ENCODE measurements around the gene EDC3.

EDC3 gene

DNA sequence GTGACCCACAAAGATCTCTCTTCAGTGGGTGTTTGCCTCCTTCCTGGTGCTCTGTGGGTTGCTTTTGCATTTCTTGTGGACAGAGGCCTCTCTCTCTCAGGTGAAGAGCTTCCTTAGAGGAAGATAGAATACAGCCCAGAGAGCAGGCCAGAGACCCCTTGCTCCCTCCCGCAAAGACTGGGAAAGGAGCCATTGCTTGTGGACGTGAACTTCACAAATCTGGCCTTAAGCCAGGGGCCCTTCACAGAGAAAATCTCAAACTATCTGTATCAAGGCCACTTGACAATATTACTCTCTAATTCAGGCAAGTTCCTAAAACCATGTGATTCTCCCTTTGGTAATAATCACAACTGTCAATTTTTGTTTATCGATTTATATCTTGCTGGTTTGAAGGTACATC is 110.6 kb downstream of the EDC3 start:
- no peak overlapping the region for H3K4me3 ChIP-seq (ENCODE audit: insufficient read depth, low read length, poor library complexity, severe bottlenecking)
- TF ChIP-seq EZH2phosphoT487 (conservative IDR thresholded peaks at IDR 0.05; ENCODE audit: low read length) = no peak
- TF ChIP-seq, protein P1, sequence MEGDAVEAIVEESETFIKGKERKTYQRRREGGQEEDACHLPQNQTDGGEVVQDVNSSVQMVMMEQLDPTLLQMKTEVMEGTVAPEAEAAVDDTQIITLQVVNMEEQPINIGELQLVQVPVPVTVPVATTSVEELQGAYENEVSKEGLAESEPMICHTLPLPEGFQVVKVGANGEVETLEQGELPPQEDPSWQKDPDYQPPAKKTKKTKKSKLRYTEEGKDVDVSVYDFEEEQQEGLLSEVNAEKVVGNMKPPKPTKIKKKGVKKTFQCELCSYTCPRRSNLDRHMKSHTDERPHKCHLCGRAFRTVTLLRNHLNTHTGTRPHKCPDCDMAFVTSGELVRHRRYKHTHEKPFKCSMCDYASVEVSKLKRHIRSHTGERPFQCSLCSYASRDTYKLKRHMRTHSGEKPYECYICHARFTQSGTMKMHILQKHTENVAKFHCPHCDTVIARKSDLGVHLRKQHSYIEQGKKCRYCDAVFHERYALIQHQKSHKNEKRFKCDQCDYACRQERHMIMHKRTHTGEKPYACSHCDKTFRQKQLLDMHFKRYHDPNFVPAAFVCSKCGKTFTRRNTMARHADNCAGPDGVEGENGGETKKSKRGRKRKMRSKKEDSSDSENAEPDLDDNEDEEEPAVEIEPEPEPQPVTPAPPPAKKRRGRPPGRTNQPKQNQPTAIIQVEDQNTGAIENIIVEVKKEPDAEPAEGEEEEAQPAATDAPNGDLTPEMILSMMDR (IDR thresholded peaks at IDR 0.05; ENCODE audit: insufficient read depth, low read length, poor library complexity, severe bottlenecking) = no peak
- no peaks in the 10 kb centered on the region for H4K20me1 ChIP-seq (ENCODE audit: low read depth, low read length)
- H3F3A ChIP-seq (ENCODE audit: insufficient read depth) = no peaks in the 10 kb centered on the region
- H3K9me3 ChIP-seq (ENCODE audit: insufficient read depth, low read length) = no peaks in the 10 kb centered on the region
- H3K27me3 ChIP-seq (ENCODE audit: low read length) = no peaks in the 10 kb centered on the region
- H3K79me2 ChIP-seq (ENCODE audit: insufficient read depth, low read length) = no peaks in the 10 kb centered on the region
- no peak overlapping the region for H2AFZ ChIP-seq (ENCODE audit: low read depth, low read length, severe bottlenecking)
- no peak overlapping the region for H3K9ac ChIP-seq (ENCODE audit: low read length)
- no peak overlapping the region for H3K4me2 ChIP-seq (ENCODE audit: low read depth, low read length, poor library complexity, severe bottlenecking)
- H3K9me2 ChIP-seq (replicated peaks; ENCODE audit: insufficient read depth, low read length) = no peaks in the 10 kb centered on the region
- H3K36me3 ChIP-seq (ENCODE audit: low read length) = no peaks in the 10 kb centered on the region
- no peak overlapping the region for H3K27ac ChIP-seq (ENCODE audit: low read depth, low read length)

DNA sequence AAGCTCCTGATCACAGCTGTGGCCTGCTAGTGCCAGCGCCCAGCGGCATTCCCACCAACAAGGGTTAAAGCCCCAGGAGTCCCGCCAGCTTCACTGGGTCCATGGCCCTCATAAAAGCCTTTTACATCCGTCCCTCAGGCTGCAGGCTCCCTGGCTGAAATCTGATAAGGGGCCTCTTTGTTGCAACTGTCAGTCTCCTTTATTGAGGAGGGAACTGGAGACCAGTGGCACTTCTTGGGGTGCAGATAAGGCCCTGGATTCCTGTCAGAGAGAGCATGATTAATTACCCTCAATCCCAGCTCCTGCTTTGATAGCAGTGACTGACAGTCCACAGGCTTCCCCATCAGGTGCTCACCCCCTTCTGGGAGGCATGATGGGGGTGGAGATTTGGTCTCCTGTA is 111.0 kb downstream of the EDC3 start:
- no peak overlapping the region for H3K27ac ChIP-seq (ENCODE audit: low read depth, low read length)
- no peak for TF ChIP-seq EZH2phosphoT487 (conservative IDR thresholded peaks at IDR 0.05; ENCODE audit: low read length)
- TF ChIP-seq, protein P1 (IDR thresholded peaks at IDR 0.05; ENCODE audit: insufficient read depth, low read length, poor library complexity, severe bottlenecking) = no peak

DNA sequence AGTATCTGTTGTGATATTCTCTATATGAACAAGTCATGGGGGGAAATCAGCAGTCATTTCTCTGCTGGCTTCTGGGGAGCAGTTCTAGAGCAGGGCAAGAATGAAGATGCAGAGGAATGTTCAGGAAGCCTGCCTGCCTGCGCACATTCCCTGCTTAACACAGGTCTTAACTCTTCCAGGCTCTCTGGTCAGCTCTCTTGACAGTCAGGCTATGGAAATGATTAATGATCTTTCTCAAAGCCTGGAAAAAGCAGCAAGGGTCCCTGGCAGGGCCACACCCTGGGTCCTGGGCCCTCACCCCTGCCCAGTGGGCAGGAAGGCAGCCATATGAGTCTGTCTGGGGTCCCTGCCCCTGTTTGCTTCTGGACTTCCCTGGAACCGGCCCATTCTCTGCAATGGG is 111.6 kb downstream of the EDC3 start:
- no peaks in the 10 kb centered on the region for H4K20me1 ChIP-seq (ENCODE audit: low read depth, low read length)
- no peak overlapping the region for H3K4me2 ChIP-seq (ENCODE audit: low read depth, low read length, poor library complexity, severe bottlenecking)
- H3K36me3 ChIP-seq (ENCODE audit: low read length) = no peaks in the 10 kb centered on the region
- no peak for TF ChIP-seq EZH2phosphoT487 (conservative IDR thresholded peaks at IDR 0.05; ENCODE audit: low read length)
- TF ChIP-seq, protein P1 (IDR thresholded peaks at IDR 0.05; ENCODE audit: insufficient read depth, low read length, poor library complexity, severe bottlenecking) = no peak
- H3K27me3 ChIP-seq (ENCODE audit: low read length) = no peaks in the 10 kb centered on the region
- H3K27ac ChIP-seq (ENCODE audit: low read depth, low read length) = no peak overlapping the region
- no peak overlapping the region for H2AFZ ChIP-seq (ENCODE audit: low read depth, low read length, severe bottlenecking)
- H3K9me3 ChIP-seq (ENCODE audit: insufficient read depth, low read length) = no peaks in the 10 kb centered on the region
- no peaks in the 10 kb centered on the region for H3K9me2 ChIP-seq (replicated peaks; ENCODE audit: insufficient read depth, low read length)
- no peaks in the 10 kb centered on the region for H3K79me2 ChIP-seq (ENCODE audit: insufficient read depth, low read length)
- H3K4me3 ChIP-seq (ENCODE audit: insufficient read depth, low read length, poor library complexity, severe bottlenecking) = no peak overlapping the region
- no peaks in the 10 kb centered on the region for H3F3A ChIP-seq (ENCODE audit: insufficient read depth)
- H3K9ac ChIP-seq (ENCODE audit: low read length) = no peak overlapping the region

More for the DNA sequence above, 111.0 kb downstream of the EDC3 start:
- no peaks in the 10 kb centered on the region for H3K27me3 ChIP-seq (ENCODE audit: low read length)
- H3K79me2 ChIP-seq (ENCODE audit: insufficient read depth, low read length) = no peaks in the 10 kb centered on the region
- no peaks in the 10 kb centered on the region for H3K9me3 ChIP-seq (ENCODE audit: insufficient read depth, low read length)
- H2AFZ ChIP-seq (ENCODE audit: low read depth, low read length, severe bottlenecking) = no peak overlapping the region
- no peak overlapping the region for H3K4me3 ChIP-seq (ENCODE audit: insufficient read depth, low read length, poor library complexity, severe bottlenecking)
- no peak overlapping the region for H3K4me2 ChIP-seq (ENCODE audit: low read depth, low read length, poor library complexity, severe bottlenecking)
- H3K36me3 ChIP-seq (ENCODE audit: low read length) = no peaks in the 10 kb centered on the region
- no peaks in the 10 kb centered on the region for H3F3A ChIP-seq (ENCODE audit: insufficient read depth)
- no peaks in the 10 kb centered on the region for H4K20me1 ChIP-seq (ENCODE audit: low read depth, low read length)
- H3K9ac ChIP-seq (ENCODE audit: low read length) = no peak overlapping the region
- H3K9me2 ChIP-seq (replicated peaks; ENCODE audit: insufficient read depth, low read length) = no peaks in the 10 kb centered on the region
